Measurements from ENCODE around the gene MVK.

The MVK gene

GRCh38 chr12:109573029-109573913 lies at the start of gene MVK, which contains the start of gene MMAB:
Gene MVK, plus strand, starts transcription at chr12:109573794. Its CDS starts 1,029 bp downstream, at chr12:109574823.
Gene MMAB, minus strand, starts transcription at chr12:109573504. Its CDS starts 24 bp downstream, at chr12:109573480.
- no peak for TF ChIP-seq CTCF (IDR thresholded peaks at IDR 0.05)

- no peak for TF ChIP-seq CTCF (IDR thresholded peaks at IDR 0.05)
Measured at GRCh38 chr12:109524466-109525278, 48.9 kb upstream of the MVK start.

- TF ChIP-seq CTCF (IDR thresholded peaks at IDR 0.05), result no peak
Measured at GRCh38 chr12:109525279-109525585, 48.4 kb upstream of the MVK start.

- no peak for TF ChIP-seq CTCF (IDR thresholded peaks at IDR 0.05)
Measured at GRCh38 chr12:109527489-109528123, 46.0 kb upstream of the MVK start.

GRCh38 chr12:109529691-109530640 lies 43.6 kb upstream of the MVK start:
- no peak for TF ChIP-seq CTCF (IDR thresholded peaks at IDR 0.05)

GRCh38 chr12:109531411-109531810 lies 42.2 kb upstream of the MVK start:
- no peak for TF ChIP-seq CTCF (IDR thresholded peaks at IDR 0.05)

Measured in LNCAP (cell line).